Subcutaneous adipose tissue (tissue), 4 donors: ENCODE data around the gene H3-3A. TPM values are rescaled to one million over a fixed set of nuclear protein-coding genes. Genes with fewer than 3 reads are reported as not detected.

Source experiments
- CTCF ChIP-seq: fragments of 450-650 bp; IDR thresholded peaks from one replicate; pipeline ENCODE4 v1.5.1; 2016; ENCODE audit warnings: low read depth, mild to moderate bottlenecking, control low read depth, antibody characterized with exemption, moderate library complexity
- total RNA-seq, 4 donors: library from RNA; depleted of rRNA; stranded (reverse); fragments of >200 nt; gene quantifications; one replicate each; pipeline ENCODE4 v1.1.0, GENCODE V29; 2016

Gene H3-3A
- total RNA-seq, 4 donors from 2014 or later, result 191 to 368 (median 329) TPM

GRCh38 chr1:226027538-226028217, 34.8 kb upstream of the H3-3A start:
- TF ChIP-seq CTCF, result no peak

GRCh38 chr1:226029093-226029496, 33.4 kb upstream of the H3-3A start:
- TF ChIP-seq CTCF, result no peak

- no peak for TF ChIP-seq CTCF
Measured at GRCh38 chr1:226029568-226030225, 32.8 kb upstream of the H3-3A start.

GRCh38 chr1:226033582-226033981, 28.9 kb upstream of the H3-3A start:
- TF ChIP-seq CTCF, result no peak

GRCh38 chr1:226033991-226034390, 28.5 kb upstream of the H3-3A start:
- TF ChIP-seq CTCF, result no peak

DNA sequence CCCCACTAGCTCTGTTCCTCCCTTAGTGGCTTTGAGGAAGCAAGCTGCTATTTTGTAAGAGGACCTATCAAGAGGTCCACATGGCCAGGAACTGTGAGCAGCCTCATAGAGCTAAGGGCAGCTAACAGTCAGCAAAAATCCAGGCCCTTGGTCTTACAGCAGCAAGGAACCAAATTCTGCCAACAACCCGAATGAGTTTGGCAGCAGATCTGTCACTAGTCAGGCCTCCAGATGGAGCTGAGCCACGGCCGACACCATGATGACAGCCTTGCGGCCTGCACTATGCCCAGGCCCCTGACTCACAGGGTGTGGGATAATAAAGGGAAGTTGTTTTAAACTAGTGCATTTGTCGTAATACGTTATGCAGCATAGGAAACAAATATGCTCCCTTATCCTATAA, 28.0 kb upstream of the H3-3A start:
- TF ChIP-seq CTCF, result no peak

DNA sequence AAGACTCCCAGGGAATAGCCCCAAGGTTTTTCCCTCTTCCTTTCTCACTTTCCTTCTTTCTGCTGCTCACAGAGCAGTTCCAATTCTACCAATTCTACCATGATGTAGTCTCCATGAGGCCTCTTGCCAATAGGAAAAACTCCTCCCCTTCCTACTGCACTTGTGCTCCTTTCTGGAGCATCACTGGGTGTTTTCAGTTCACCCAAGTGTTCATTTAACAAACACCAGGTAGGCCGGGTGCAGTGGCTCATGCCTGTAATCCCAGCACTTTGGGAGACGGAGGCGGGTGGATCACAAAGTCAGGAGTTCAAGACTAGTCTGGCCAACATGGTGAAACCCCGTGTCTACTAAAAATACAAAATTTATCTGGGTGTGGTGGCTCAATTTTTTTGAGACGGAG, 26.6 kb upstream of the H3-3A start:
- TF ChIP-seq CTCF, result no peak
